ENCODE data around the gene MAML3. TPM values are rescaled to one million over a fixed set of nuclear protein-coding genes. Genes with fewer than 3 reads are reported as not detected.

MAML3 gene
- total and polyA plus RNA-seq, 4 experiments from 2014 or later: 0.15 to 3.7 (median 1.7) TPM

- intact Hi-C loops (cut with micrococcal nuclease): no loop called here
- no peak for DNase-seq
- Mint-ChIP-seq H3K4me1 (no peaks in the 10 kb centered on the region), H3K4me3 (no peak overlapping the region), H3K27ac (no peak overlapping the region), H3K27me3 (no peaks in the 10 kb centered on the region), H3K36me3 (no peaks in the 10 kb centered on the region), H3K9me3 (peaks cover 0 to 3% (median 0%) of the 10 kb centered on the region in 8 donors)
- H3K9me3 ChIP-seq (ENCODE audit: control insufficient read depth in 1 of 2, low read length in 2 of 2): no peaks in the 10 kb centered on the region
- H3K27me3 ChIP-seq (ENCODE audit: insufficient read depth, low read length): no peaks in the 10 kb centered on the region
- H3K4me1 ChIP-seq (ENCODE audit: insufficient read depth, low read length): no peaks in the 10 kb centered on the region
- H3K36me3 ChIP-seq (ENCODE audit: insufficient read depth, low read length): no peaks in the 10 kb centered on the region
- H3K27ac ChIP-seq (ENCODE audit: low read depth, low read length): no peak overlapping the region
- CTCF ChIA-PET (ENCODE audit: partially characterized antibody): no interaction called here
- no peak overlapping the region for H3K4me3 ChIP-seq (ENCODE audit: low read length in 2 of 2)
- POLR2A ChIA-PET (ENCODE audit: partially characterized antibody): no interaction called here
Observed at GRCh38 chr4:139833151-139833910, 320.7 kb downstream of the MAML3 start.

- H3K4me1 ChIP-seq (ENCODE audit: insufficient read depth, low read length): no peaks in the 10 kb centered on the region
- H3K27me3 ChIP-seq (ENCODE audit: insufficient read depth, low read length): no peaks in the 10 kb centered on the region
- no peak overlapping the region for H3K27ac ChIP-seq (ENCODE audit: low read depth, low read length)
- Mint-ChIP-seq H3K27me3 (no peaks in the 10 kb centered on the region), H3K27ac (no peak overlapping the region), H3K4me3 (no peak overlapping the region), H3K9me3 (peaks cover 0 to 3% (median 0%) of the 10 kb centered on the region in 8 donors), H3K36me3 (no peaks in the 10 kb centered on the region), H3K4me1 (no peaks in the 10 kb centered on the region)
- no peak for DNase-seq
- no peaks in the 10 kb centered on the region for H3K36me3 ChIP-seq (ENCODE audit: insufficient read depth, low read length)
- H3K9me3 ChIP-seq (ENCODE audit: control insufficient read depth in 1 of 2, low read length in 2 of 2): no peaks in the 10 kb centered on the region
- CTCF ChIA-PET (ENCODE audit: partially characterized antibody): no interaction called here
- H3K4me3 ChIP-seq (ENCODE audit: low read length in 2 of 2): no peak overlapping the region
- intact Hi-C loops (cut with micrococcal nuclease): no loop called here
- POLR2A ChIA-PET (ENCODE audit: partially characterized antibody): no interaction called here
Observed at GRCh38 chr4:139828966-139829664, 324.9 kb downstream of the MAML3 start.

- Mint-ChIP-seq H3K4me3 (no peak overlapping the region), H3K27me3 (no peaks in the 10 kb centered on the region), H3K27ac (no peak overlapping the region), H3K4me1 (peaks cover 0 to 1% (median 0%) of the 10 kb centered on the region in 4 donors), H3K9me3 (peaks cover 0 to 2% (median under 1%) of the 10 kb centered on the region in 8 donors), H3K36me3 (no peaks in the 10 kb centered on the region)
- no peak overlapping the region for H3K27ac ChIP-seq (ENCODE audit: low read depth, low read length)
- no peak for DNase-seq
- H3K9me3 ChIP-seq (ENCODE audit: control insufficient read depth in 1 of 2, low read length in 2 of 2): no peaks in the 10 kb centered on the region
- CTCF ChIA-PET (ENCODE audit: partially characterized antibody): no interaction called here
- no peaks in the 10 kb centered on the region for H3K36me3 ChIP-seq (ENCODE audit: insufficient read depth, low read length)
- H3K4me1 ChIP-seq (ENCODE audit: insufficient read depth, low read length): no peaks in the 10 kb centered on the region
- POLR2A ChIA-PET (ENCODE audit: partially characterized antibody): no interaction called here
- intact Hi-C loops (cut with micrococcal nuclease): no loop called here
- no peak overlapping the region for H3K4me3 ChIP-seq (ENCODE audit: low read length in 2 of 2)
- no peaks in the 10 kb centered on the region for H3K27me3 ChIP-seq (ENCODE audit: insufficient read depth, low read length)
Observed at GRCh38 chr4:139826426-139826825, 327.6 kb downstream of the MAML3 start.

DNA sequence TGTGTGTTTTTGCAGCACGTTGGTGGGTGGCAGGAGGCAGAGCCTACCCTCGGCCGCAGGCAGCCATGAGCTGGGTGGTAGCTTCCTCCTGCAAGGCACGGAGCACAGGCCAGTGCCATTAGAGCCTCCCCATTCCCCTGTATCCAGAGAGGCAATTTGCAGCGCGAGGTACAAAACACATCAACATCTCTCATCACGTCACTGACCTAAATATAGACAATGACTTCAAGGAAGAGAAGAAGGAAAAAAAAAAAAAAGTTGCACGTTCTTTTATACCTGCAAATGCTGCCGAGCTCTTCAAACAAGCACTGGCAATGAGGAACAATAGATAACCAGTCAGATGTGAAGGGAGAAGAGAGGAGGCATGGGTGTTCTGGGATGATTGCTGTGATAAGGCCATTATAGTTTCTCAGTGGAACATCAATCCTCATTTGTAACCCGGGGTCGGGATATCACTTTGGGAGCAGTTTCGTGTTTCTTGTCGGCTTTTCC lies 328.4 kb downstream of the MAML3 start:
- H3K27ac ChIP-seq (ENCODE audit: low read depth, low read length): no peak overlapping the region
- no peaks in the 10 kb centered on the region for H3K9me3 ChIP-seq (ENCODE audit: control insufficient read depth in 1 of 2, low read length in 2 of 2)
- no peak overlapping the region for H3K4me3 Mint-ChIP-seq
- no peaks in the 10 kb centered on the region for H3K36me3 ChIP-seq (ENCODE audit: insufficient read depth, low read length)
- intact Hi-C loops (cut with micrococcal nuclease): no loop called here
- no peak for DNase-seq
- no peaks in the 10 kb centered on the region for H3K27me3 ChIP-seq (ENCODE audit: insufficient read depth, low read length)
- ChIA-PET CTCF (ENCODE audit: partially characterized antibody) (no interaction called here), POLR2A (ENCODE audit: partially characterized antibody) (no interaction called here)
- no peaks in the 10 kb centered on the region for H3K4me1 ChIP-seq (ENCODE audit: insufficient read depth, low read length)
- no peaks in the 10 kb centered on the region for H3K27me3 Mint-ChIP-seq
- peaks cover 0 to 1% (median 0%) of the 10 kb centered on the region in 4 donors for H3K4me1 Mint-ChIP-seq
- H3K4me3 ChIP-seq (ENCODE audit: low read length in 2 of 2): no peak overlapping the region
- no peak overlapping the region for H3K27ac Mint-ChIP-seq
- peaks cover 0 to 2% (median 0%) of the 10 kb centered on the region in 8 donors for H3K9me3 Mint-ChIP-seq
- H3K36me3 Mint-ChIP-seq: no peaks in the 10 kb centered on the region

DNA sequence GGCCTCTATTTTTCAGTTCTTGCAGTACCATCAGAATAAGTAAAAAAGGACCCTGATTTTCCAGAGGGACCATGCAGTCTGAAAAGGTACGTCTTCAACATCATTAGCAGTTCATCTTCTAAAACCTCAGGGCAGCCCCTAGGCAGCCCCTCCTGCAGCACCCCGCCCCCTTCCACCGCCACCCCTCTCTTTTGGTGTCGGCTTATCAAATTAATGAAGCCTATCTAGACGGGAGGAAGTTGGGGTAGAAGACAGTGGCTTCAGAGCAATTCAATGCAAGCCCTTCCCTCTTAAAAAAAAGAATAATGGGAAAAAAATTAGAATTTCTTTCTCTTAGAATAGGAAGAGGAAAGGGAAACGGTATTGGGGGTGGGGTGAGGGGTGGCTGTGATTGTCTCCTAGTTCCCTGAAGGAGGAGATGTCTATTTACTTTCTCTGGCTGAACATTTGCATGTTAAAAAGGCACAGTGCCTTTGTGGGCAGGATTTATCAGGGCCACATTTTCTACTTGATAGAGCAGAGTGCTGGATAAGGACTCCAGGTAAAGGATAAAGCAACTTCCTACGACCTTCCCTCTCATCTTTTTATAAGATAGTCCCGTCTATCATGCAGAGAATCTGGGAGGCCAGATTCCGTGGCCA lies 329.0 kb downstream of the MAML3 start:
- intact Hi-C loops (cut with micrococcal nuclease): no loop called here
- Mint-ChIP-seq H3K9me3 (peaks cover 0 to 2% (median 0%) of the 10 kb centered on the region in 8 donors), H3K36me3 (no peaks in the 10 kb centered on the region), H3K27ac (no peak overlapping the region), H3K27me3 (no peaks in the 10 kb centered on the region), H3K4me1 (peaks cover 0 to 1% (median 0%) of the 10 kb centered on the region in 4 donors), H3K4me3 (no peak overlapping the region)
- POLR2A ChIA-PET (ENCODE audit: partially characterized antibody): no interaction called here
- CTCF ChIA-PET (ENCODE audit: partially characterized antibody): no interaction called here
- Histone ChIP-seq H3K9me3 (ENCODE audit: control insufficient read depth in 1 of 2, low read length in 2 of 2) (no peaks in the 10 kb centered on the region), H3K4me1 (ENCODE audit: insufficient read depth, low read length) (no peaks in the 10 kb centered on the region), H3K36me3 (ENCODE audit: insufficient read depth, low read length) (no peaks in the 10 kb centered on the region), H3K27ac (ENCODE audit: low read depth, low read length) (no peak overlapping the region), H3K4me3 (ENCODE audit: low read length in 2 of 2) (no peak overlapping the region), H3K27me3 (ENCODE audit: insufficient read depth, low read length) (no peaks in the 10 kb centered on the region)
- DNase-seq: no peak

- no peaks in the 10 kb centered on the region for H3K36me3 Mint-ChIP-seq
- ChIA-PET POLR2A (ENCODE audit: partially characterized antibody) (no interaction called here), CTCF (ENCODE audit: partially characterized antibody) (no interaction called here)
Observed at GRCh38 chr4:139823746-139824145, 330.2 kb downstream of the MAML3 start.

DNA sequence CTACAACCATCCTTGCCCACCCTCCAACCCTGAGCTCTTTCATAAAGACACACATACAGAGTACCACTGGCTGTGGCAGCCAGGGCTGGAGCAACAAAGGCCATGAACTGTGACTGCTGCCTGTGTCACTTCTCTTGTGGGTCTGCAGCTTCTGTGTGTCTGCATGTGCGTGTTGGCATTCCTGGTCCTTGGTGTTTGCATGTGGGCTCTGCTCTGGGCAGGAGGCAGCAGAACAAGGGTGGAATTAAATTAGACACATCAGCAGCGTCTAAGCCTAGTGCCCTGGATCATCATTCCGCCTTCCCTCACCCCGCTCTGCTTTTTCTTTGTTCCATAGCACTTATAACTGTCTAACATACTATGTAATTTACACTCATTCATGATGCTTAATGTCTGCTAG lies 330.6 kb downstream of the MAML3 start:
- Mint-ChIP-seq H3K9me3 (peaks cover 0 to 2% (median 0%) of the 10 kb centered on the region in 8 donors), H3K27ac (no peak overlapping the region), H3K4me3 (no peak overlapping the region), H3K27me3 (no peaks in the 10 kb centered on the region), H3K4me1 (peaks cover 0 to 1% (median 0%) of the 10 kb centered on the region in 4 donors), H3K36me3 (no peaks in the 10 kb centered on the region)
- CTCF ChIA-PET (ENCODE audit: partially characterized antibody): interaction anchor here (0.5 kb wide), 1 partner anchor 115 kb away, joined by 3 read pairs; no protein-coding TSS in a partner anchor
- intact Hi-C loops (cut with micrococcal nuclease): no loop called here
- Histone ChIP-seq H3K36me3 (ENCODE audit: insufficient read depth, low read length) (no peaks in the 10 kb centered on the region), H3K27me3 (ENCODE audit: insufficient read depth, low read length) (no peaks in the 10 kb centered on the region), H3K27ac (ENCODE audit: low read depth, low read length) (no peak overlapping the region), H3K4me3 (ENCODE audit: low read length in 2 of 2) (no peak overlapping the region), H3K4me1 (ENCODE audit: insufficient read depth, low read length) (no peaks in the 10 kb centered on the region), H3K9me3 (ENCODE audit: control insufficient read depth in 1 of 2, low read length in 2 of 2) (no peaks in the 10 kb centered on the region)
- POLR2A ChIA-PET (ENCODE audit: partially characterized antibody): no interaction called here
- DNase-seq: no peak

More at GRCh38 chr4:139823746-139824145, 330.2 kb downstream of the MAML3 start:
- intact Hi-C loops (cut with micrococcal nuclease): no loop called here
- no peak overlapping the region for H3K4me3 ChIP-seq (ENCODE audit: low read length in 2 of 2)
- Mint-ChIP-seq H3K27ac (no peak overlapping the region), H3K27me3 (no peaks in the 10 kb centered on the region), H3K4me1 (peaks cover 0 to 1% (median 0%) of the 10 kb centered on the region in 4 donors), H3K4me3 (no peak overlapping the region), H3K9me3 (peaks cover 0 to 2% (median 0%) of the 10 kb centered on the region in 8 donors)
- no peak overlapping the region for H3K27ac ChIP-seq (ENCODE audit: low read depth, low read length)
- no peaks in the 10 kb centered on the region for H3K9me3 ChIP-seq (ENCODE audit: control insufficient read depth in 1 of 2, low read length in 2 of 2)
- no peaks in the 10 kb centered on the region for H3K36me3 ChIP-seq (ENCODE audit: insufficient read depth, low read length)
- no peak for DNase-seq
- H3K27me3 ChIP-seq (ENCODE audit: insufficient read depth, low read length): no peaks in the 10 kb centered on the region
- no peaks in the 10 kb centered on the region for H3K4me1 ChIP-seq (ENCODE audit: insufficient read depth, low read length)
